ENCODE results near the gene LPIN3.
A peak's percentile ranks its signal among the peaks of the same experiment; 100 is the strongest.

The LPIN3 gene

DNA sequence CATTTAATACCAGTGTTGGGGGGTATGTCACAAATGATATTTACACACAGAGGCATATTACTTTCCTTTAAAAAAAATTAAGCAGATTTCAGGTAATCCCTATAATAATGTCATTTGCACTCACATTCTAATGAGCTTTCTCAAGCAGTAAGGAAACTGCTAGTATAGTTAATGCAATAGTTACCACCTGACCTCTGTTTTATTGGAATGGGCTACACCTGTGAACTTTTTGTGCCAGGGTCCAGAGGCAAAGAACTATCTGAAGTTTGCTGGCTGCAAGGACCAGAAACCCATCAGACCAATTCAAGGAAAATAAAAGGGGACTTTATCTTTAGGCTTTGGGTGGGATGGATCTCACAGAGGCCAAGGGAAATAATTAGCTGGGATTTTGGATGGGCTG, 20.2 kb upstream of the LPIN3 start:
- TF ChIP-seq, protein P1, sequence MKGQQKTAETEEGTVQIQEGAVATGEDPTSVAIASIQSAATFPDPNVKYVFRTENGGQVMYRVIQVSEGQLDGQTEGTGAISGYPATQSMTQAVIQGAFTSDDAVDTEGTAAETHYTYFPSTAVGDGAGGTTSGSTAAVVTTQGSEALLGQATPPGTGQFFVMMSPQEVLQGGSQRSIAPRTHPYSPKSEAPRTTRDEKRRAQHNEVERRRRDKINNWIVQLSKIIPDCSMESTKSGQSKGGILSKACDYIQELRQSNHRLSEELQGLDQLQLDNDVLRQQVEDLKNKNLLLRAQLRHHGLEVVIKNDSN (IDR thresholded peaks at IDR 0.05) = no peak
- TF ChIP-seq ZBTB7A (IDR thresholded peaks at IDR 0.05; ENCODE audit: low read depth) = no peak
- TF ChIP-seq RAD21 (IDR thresholded peaks at IDR 0.05; ENCODE audit: low read depth) = no peak
- TF ChIP-seq CREB1 (IDR thresholded peaks at IDR 0.05; ENCODE audit: low read depth) = no peak
- no peak for TF ChIP-seq TCF12 (IDR thresholded peaks at IDR 0.05; ENCODE audit: low read depth)
- no peak for TF ChIP-seq NFIC (IDR thresholded peaks at IDR 0.05)
- no peak for TF ChIP-seq TEAD4 (IDR thresholded peaks at IDR 0.05)
- no peak for TF ChIP-seq YY1 (IDR thresholded peaks at IDR 0.05; ENCODE audit: low read depth)
- TF ChIP-seq FOXM1 (IDR thresholded peaks at IDR 0.05; ENCODE audit: borderline replicate concordance, low read depth) = no peak
- no peak for TF ChIP-seq TAF1 (IDR thresholded peaks at IDR 0.05; ENCODE audit: low read depth)

GRCh38 chr20:41320976-41321375, 19.6 kb upstream of the LPIN3 start:
- TF ChIP-seq EP300 (IDR thresholded peaks at IDR 0.05; ENCODE audit: borderline replicate concordance) = no peak
- TF ChIP-seq, protein P1 (IDR thresholded peaks at IDR 0.05) = no peak
- TF ChIP-seq EGR1 (IDR thresholded peaks at IDR 0.05) = no peak

DNA sequence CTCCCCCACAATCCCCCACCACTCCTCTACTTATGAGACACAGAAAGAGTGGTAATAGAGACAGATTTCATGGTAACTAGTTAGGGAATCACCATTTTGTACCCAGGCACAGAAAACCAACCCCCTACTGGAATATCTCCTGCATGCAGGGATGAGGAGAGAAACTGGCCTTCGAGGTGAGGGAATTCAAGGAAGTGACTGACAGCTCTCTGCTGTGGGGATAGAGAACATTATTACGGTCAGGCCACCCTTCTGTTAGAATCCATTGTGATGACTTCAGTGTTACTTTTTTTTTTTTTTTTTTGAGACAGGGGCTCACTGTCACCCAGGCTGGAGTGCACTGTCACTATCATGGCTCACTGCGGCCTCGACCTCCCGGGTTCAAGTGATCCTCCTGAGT, 13.4 kb upstream of the LPIN3 start:
- no peak for TF ChIP-seq CEBPB (IDR thresholded peaks at IDR 0.05)
- TF ChIP-seq EGR1 (IDR thresholded peaks at IDR 0.05) = no peak
- TF ChIP-seq, protein P1 (IDR thresholded peaks at IDR 0.05) = no peak

- no peak for TF ChIP-seq EP300 (IDR thresholded peaks at IDR 0.05; ENCODE audit: borderline replicate concordance)
- TF ChIP-seq ZBTB7A (IDR thresholded peaks at IDR 0.05; ENCODE audit: low read depth) = no peak
- TF ChIP-seq, protein P2, sequence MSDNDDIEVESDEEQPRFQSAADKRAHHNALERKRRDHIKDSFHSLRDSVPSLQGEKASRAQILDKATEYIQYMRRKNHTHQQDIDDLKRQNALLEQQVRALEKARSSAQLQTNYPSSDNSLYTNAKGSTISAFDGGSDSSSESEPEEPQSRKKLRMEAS (IDR thresholded peaks at IDR 0.05) = peak; percentile 27; the same call in 1 of the 2 replicates
- TF ChIP-seq FOXM1 (IDR thresholded peaks at IDR 0.05; ENCODE audit: borderline replicate concordance, low read depth) = no peak
- no peak for TF ChIP-seq RAD21 (IDR thresholded peaks at IDR 0.05; ENCODE audit: low read depth)
- TF ChIP-seq TCF12 (IDR thresholded peaks at IDR 0.05; ENCODE audit: low read depth) = no peak
- TF ChIP-seq, protein P1 (IDR thresholded peaks at IDR 0.05) = peak; percentile 42; the same call in 1 of the 2 replicates
- TF ChIP-seq TEAD4 (IDR thresholded peaks at IDR 0.05) = 0 out of 2 replicates have a peak, but pooled peaks have one; percentile 46
Observed at GRCh38 chr20:41329435-41330342, 10.9 kb upstream of the LPIN3 start.

- TF ChIP-seq EGR1 (IDR thresholded peaks at IDR 0.05) (no peak), TAF1 (IDR thresholded peaks at IDR 0.05; ENCODE audit: low read depth) (no peak), CEBPB (IDR thresholded peaks at IDR 0.05) (no peak)
- TF ChIP-seq, protein P2 (IDR thresholded peaks at IDR 0.05) = no peak
Observed at GRCh38 chr20:41330343-41330720, 10.3 kb upstream of the LPIN3 start.

- TF ChIP-seq TCF12 (IDR thresholded peaks at IDR 0.05; ENCODE audit: low read depth) = no peak
- TF ChIP-seq EGR1 (IDR thresholded peaks at IDR 0.05) = no peak
- TF ChIP-seq, protein P2 (IDR thresholded peaks at IDR 0.05) = no peak
- no peak for TF ChIP-seq TEAD4 (IDR thresholded peaks at IDR 0.05)
- no peak for TF ChIP-seq CEBPB (IDR thresholded peaks at IDR 0.05)
- TF ChIP-seq EP300 (IDR thresholded peaks at IDR 0.05; ENCODE audit: borderline replicate concordance) = no peak
- no peak for TF ChIP-seq FOXM1 (IDR thresholded peaks at IDR 0.05; ENCODE audit: borderline replicate concordance, low read depth)
- TF ChIP-seq TAF1 (IDR thresholded peaks at IDR 0.05; ENCODE audit: low read depth) = no peak
Observed at GRCh38 chr20:41330941-41331340, 9.7 kb upstream of the LPIN3 start.

- TF ChIP-seq TAF1 (IDR thresholded peaks at IDR 0.05; ENCODE audit: low read depth) = no peak
- no peak for TF ChIP-seq CREB1 (IDR thresholded peaks at IDR 0.05; ENCODE audit: low read depth)
- no peak for TF ChIP-seq TCF12 (IDR thresholded peaks at IDR 0.05; ENCODE audit: low read depth)
- no peak for TF ChIP-seq EP300 (IDR thresholded peaks at IDR 0.05; ENCODE audit: borderline replicate concordance)
- TF ChIP-seq RAD21 (IDR thresholded peaks at IDR 0.05; ENCODE audit: low read depth) = no peak
- TF ChIP-seq YY1 (IDR thresholded peaks at IDR 0.05; ENCODE audit: low read depth) = no peak
- TF ChIP-seq ZBTB7A (IDR thresholded peaks at IDR 0.05; ENCODE audit: low read depth) = no peak
- TF ChIP-seq CEBPB (IDR thresholded peaks at IDR 0.05) = no peak
- TF ChIP-seq, protein P2 (IDR thresholded peaks at IDR 0.05) = no peak
- TF ChIP-seq NFIC (IDR thresholded peaks at IDR 0.05) = no peak
- TF ChIP-seq, protein P3, sequence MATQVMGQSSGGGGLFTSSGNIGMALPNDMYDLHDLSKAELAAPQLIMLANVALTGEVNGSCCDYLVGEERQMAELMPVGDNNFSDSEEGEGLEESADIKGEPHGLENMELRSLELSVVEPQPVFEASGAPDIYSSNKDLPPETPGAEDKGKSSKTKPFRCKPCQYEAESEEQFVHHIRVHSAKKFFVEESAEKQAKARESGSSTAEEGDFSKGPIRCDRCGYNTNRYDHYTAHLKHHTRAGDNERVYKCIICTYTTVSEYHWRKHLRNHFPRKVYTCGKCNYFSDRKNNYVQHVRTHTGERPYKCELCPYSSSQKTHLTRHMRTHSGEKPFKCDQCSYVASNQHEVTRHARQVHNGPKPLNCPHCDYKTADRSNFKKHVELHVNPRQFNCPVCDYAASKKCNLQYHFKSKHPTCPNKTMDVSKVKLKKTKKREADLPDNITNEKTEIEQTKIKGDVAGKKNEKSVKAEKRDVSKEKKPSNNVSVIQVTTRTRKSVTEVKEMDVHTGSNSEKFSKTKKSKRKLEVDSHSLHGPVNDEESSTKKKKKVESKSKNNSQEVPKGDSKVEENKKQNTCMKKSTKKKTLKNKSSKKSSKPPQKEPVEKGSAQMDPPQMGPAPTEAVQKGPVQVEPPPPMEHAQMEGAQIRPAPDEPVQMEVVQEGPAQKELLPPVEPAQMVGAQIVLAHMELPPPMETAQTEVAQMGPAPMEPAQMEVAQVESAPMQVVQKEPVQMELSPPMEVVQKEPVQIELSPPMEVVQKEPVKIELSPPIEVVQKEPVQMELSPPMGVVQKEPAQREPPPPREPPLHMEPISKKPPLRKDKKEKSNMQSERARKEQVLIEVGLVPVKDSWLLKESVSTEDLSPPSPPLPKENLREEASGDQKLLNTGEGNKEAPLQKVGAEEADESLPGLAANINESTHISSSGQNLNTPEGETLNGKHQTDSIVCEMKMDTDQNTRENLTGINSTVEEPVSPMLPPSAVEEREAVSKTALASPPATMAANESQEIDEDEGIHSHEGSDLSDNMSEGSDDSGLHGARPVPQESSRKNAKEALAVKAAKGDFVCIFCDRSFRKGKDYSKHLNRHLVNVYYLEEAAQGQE (IDR thresholded peaks at IDR 0.05; ENCODE audit: low read depth) = no peak
- TF ChIP-seq EGR1 (IDR thresholded peaks at IDR 0.05) = no peak
- TF ChIP-seq FOXM1 (IDR thresholded peaks at IDR 0.05; ENCODE audit: borderline replicate concordance, low read depth) = no peak
- TF ChIP-seq, protein P1 (IDR thresholded peaks at IDR 0.05) = no peak
Observed at GRCh38 chr20:41331731-41332130, 8.9 kb upstream of the LPIN3 start.
